Caco-2 (cell line): ENCODE data around the gene KBTBD12. TPM values are rescaled to one million over a fixed set of nuclear protein-coding genes. Genes with fewer than 3 reads are reported as not detected.
"Not testable (repeated sequence)": the region's sequence is repeated elsewhere in the genome, so short reads cannot be mapped to it uniquely, and the experiment has no call there.

Source experiments
- BruUV-seq: library from RNA; stranded (reverse); fragments of 400-500 nt; replicated peaks from 2 replicates; lab custom pipeline; 2021; lab: Mats Ljungman, UMichigan
- CTCF ChIA-PET: fragments of 300-600 bp; sonication (Branson Sonifier 250); formaldehyde crosslinking; loops from one replicate; lab custom pipeline; 2022; ENCODE audit warnings: antibody characterized with exemption; lab: Charles Lee
- POLR2A ChIA-PET: fragments of 300-600 bp; sonication (Branson Sonifier 250); formaldehyde crosslinking; loops from one replicate; lab custom pipeline; 2022; ENCODE audit warnings: antibody characterized with exemption; lab: Charles Lee
- DNase-seq, 2 experiments: peaks; one replicate each; pipeline versions ENCODE4 v3.0.0 to v3.0.0-alpha.2; 2020 to 2022
- H3K27me3 ChIP-seq: replicated peaks from 2 replicates; pipeline ENCODE4 v1.6.0; 2011; ENCODE audit warnings: low read length; ENCODE audit not compliant: control insufficient read depth, insufficient read depth
- H3K36me3 ChIP-seq: 2 replicates; pipeline ENCODE4 v1.5.1; 2011; ENCODE audit warnings: low read length; ENCODE audit not compliant: control insufficient read depth, insufficient read depth
- H3K4me1 ChIP-seq: fragments of 250-450 bp; sonication (Bioruptor Pico); 2 replicates; pipeline ENCODE4 v1.5.1; 2020; ENCODE audit warnings: mild to moderate bottlenecking
- H3K4me3 ChIP-seq: 2 replicates; pipeline ENCODE4 v1.5.1; 2011; ENCODE audit warnings: low read depth, mild to moderate bottlenecking, control low read depth, low read length
- H3K9me3 ChIP-seq: fragments of 250-450 bp; sonication (Bioruptor Pico); 2 replicates; pipeline ENCODE4 v1.5.1; 2020; ENCODE audit warnings: mild to moderate bottlenecking, moderate library complexity
- H3K27ac Mint-ChIP-seq: one replicate; pipeline ENCODE4 v1.8.0; 2022; ENCODE audit warnings: mixed read lengths; ENCODE audit not compliant: unreplicated experiment
- H3K27me3 Mint-ChIP-seq: one replicate; pipeline ENCODE4 v1.8.0; 2022; ENCODE audit warnings: mixed read lengths; ENCODE audit not compliant: insufficient read depth, unreplicated experiment
- H3K36me3 Mint-ChIP-seq: one replicate; pipeline ENCODE4 v1.8.0; 2022; ENCODE audit warnings: mild to moderate bottlenecking, mixed read lengths; ENCODE audit not compliant: insufficient read depth, unreplicated experiment
- H3K4me1 Mint-ChIP-seq: one replicate; pipeline ENCODE4 v1.8.0; 2022; ENCODE audit warnings: low read depth, mixed read lengths; ENCODE audit not compliant: unreplicated experiment
- H3K4me3 Mint-ChIP-seq: one replicate; pipeline ENCODE4 v1.8.0; 2022; ENCODE audit warnings: mild to moderate bottlenecking, moderate library complexity, mixed read lengths; ENCODE audit not compliant: unreplicated experiment
- H3K9me3 Mint-ChIP-seq: one replicate; pipeline ENCODE4 v1.8.0; 2022; ENCODE audit warnings: mixed read lengths; ENCODE audit not compliant: unreplicated experiment
- intact Hi-C: fragments of 100-400 bp; cut with micrococcal nuclease; formaldehyde crosslinking; loops from one replicate; pipeline ENCODE4 v1.10.0; 2022; ENCODE audit not compliant: unreplicated experiment
- total RNA-seq: library from RNA; stranded (reverse); gene quantifications from 2 replicates; pipeline ENCODE4 v1.2.3, GENCODE V29; 2022
- TF ChIP-seq, protein P1 (sequence below), 2 experiments: fragments of 200-600 bp in 1 of 2; IDR thresholded peaks; 1 replicate in 1 of 2; 2 replicates in 1 of 2; pipeline versions ENCODE4 v1.5.1 to v1.8.0; 2011 to 2022; ENCODE audit warnings: antibody characterized with exemption in 1 of 2, control low read depth in 1 of 2, inconsistent platforms in 1 of 2, low read depth in 1 of 2, low read length in 1 of 2, mild to moderate bottlenecking in 1 of 2, moderate library complexity in 1 of 2; ENCODE audit not compliant: insufficient read depth in 1 of 2, severe bottlenecking in 1 of 2, unreplicated experiment in 1 of 2

The KBTBD12 gene
- total RNA-seq, 1 experiment from 2014 or later, result not detected

- H3K36me3 Mint-ChIP-seq, result no peaks in the 10 kb centered on the region
- Histone ChIP-seq H3K9me3 (no peaks in the 10 kb centered on the region), H3K4me3 (no peak overlapping the region), H3K4me1 (no peaks in the 10 kb centered on the region), H3K27me3 (no peaks in the 10 kb centered on the region; the same call in 1 of the 2 replicates), H3K36me3 (no peaks in the 10 kb centered on the region)
- H3K27me3 Mint-ChIP-seq, result peaks cover 5% of the 10 kb centered on the region
- TF ChIP-seq, protein P1, sequence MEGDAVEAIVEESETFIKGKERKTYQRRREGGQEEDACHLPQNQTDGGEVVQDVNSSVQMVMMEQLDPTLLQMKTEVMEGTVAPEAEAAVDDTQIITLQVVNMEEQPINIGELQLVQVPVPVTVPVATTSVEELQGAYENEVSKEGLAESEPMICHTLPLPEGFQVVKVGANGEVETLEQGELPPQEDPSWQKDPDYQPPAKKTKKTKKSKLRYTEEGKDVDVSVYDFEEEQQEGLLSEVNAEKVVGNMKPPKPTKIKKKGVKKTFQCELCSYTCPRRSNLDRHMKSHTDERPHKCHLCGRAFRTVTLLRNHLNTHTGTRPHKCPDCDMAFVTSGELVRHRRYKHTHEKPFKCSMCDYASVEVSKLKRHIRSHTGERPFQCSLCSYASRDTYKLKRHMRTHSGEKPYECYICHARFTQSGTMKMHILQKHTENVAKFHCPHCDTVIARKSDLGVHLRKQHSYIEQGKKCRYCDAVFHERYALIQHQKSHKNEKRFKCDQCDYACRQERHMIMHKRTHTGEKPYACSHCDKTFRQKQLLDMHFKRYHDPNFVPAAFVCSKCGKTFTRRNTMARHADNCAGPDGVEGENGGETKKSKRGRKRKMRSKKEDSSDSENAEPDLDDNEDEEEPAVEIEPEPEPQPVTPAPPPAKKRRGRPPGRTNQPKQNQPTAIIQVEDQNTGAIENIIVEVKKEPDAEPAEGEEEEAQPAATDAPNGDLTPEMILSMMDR (IDR thresholded peaks at IDR 0.05; ENCODE audit: insufficient read depth in 1 of 2, low read depth in 1 of 2, low read length in 1 of 2, severe bottlenecking in 1 of 2, unreplicated experiment in 1 of 2), result no peak
- no peaks in the 10 kb centered on the region for H3K4me1 Mint-ChIP-seq
- H3K4me3 Mint-ChIP-seq, result no peak overlapping the region
- no peaks in the 10 kb centered on the region for H3K9me3 Mint-ChIP-seq
- ChIA-PET CTCF (interaction anchor here (0.5 kb wide), 1 partner anchor 83 kb away, joined by 9 read pairs; no protein-coding TSS in a partner anchor), POLR2A (no interaction called here)
- no peak overlapping the region for H3K27ac Mint-ChIP-seq
- no TSS peak for BruUV-seq
- intact Hi-C loops, result no loop called here
- DNase-seq, result no peak
These were observed 5.4 kb upstream of the KBTBD12 start for GRCh38 chr3:127909646-127910045.

- Histone ChIP-seq H3K27me3 (no peaks in the 10 kb centered on the region; the same call in 1 of the 2 replicates), H3K36me3 (no peaks in the 10 kb centered on the region), H3K4me1 (no peaks in the 10 kb centered on the region), H3K4me3 (no peak overlapping the region), H3K9me3 (no peaks in the 10 kb centered on the region)
- H3K27ac Mint-ChIP-seq, result no peak overlapping the region
- ChIA-PET CTCF (no interaction called here), POLR2A (no interaction called here)
- H3K4me1 Mint-ChIP-seq, result no peaks in the 10 kb centered on the region
- H3K27me3 Mint-ChIP-seq, result peaks cover 5% of the 10 kb centered on the region
- TF ChIP-seq, protein P1 (IDR thresholded peaks at IDR 0.05; ENCODE audit: insufficient read depth in 1 of 2, low read depth in 1 of 2, low read length in 1 of 2, severe bottlenecking in 1 of 2, unreplicated experiment in 1 of 2), result no peak
- no peaks in the 10 kb centered on the region for H3K9me3 Mint-ChIP-seq
- BruUV-seq, result no TSS peak
- intact Hi-C loops, result no loop called here
- no peak for DNase-seq
- H3K36me3 Mint-ChIP-seq, result no peaks in the 10 kb centered on the region
- no peak overlapping the region for H3K4me3 Mint-ChIP-seq
These were observed 3.6 kb upstream of the KBTBD12 start for GRCh38 chr3:127911421-127911931.

DNA sequence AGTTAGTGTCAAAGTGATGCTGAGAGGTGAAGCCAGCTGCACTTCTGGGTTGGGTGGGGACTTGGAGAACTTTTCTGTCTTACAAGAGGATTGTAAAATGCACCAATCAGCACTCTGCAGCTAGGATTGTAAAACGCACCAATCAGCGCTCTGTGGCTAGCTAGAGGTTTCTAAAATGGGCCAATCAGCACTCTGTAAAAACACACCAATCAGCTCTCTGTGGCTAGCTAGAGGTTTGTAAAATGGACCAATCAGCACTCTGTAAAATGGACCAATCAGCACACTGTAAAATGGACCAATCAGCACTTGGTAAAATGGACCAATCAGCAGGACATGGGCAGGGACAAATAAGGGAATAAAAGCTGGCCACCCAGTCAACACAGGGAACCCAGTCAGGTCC lies 1.2 kb upstream of the KBTBD12 start:
- H3K27me3 ChIP-seq, H3K27ac Mint-ChIP-seq, H3K4me3 Mint-ChIP-seq, H3K36me3 Mint-ChIP-seq, H3K36me3 ChIP-seq, H3K4me3 ChIP-seq, H3K9me3 ChIP-seq, H3K27me3 Mint-ChIP-seq, DNase-seq, CTCF ChIA-PET, H3K4me1 ChIP-seq, H3K4me1 Mint-ChIP-seq, H3K9me3 Mint-ChIP-seq, intact Hi-C loops, POLR2A ChIA-PET, BruUV-seq: not testable (repeated sequence)
